ENCODE data around the gene CD81. TPM values are rescaled to one million over a fixed set of nuclear protein-coding genes. Genes with fewer than 3 reads are reported as not detected.

The CD81 gene
- total and polyA plus RNA-seq, 2 experiments from 2014 or later = 67.6 to 434 TPM

DNA sequence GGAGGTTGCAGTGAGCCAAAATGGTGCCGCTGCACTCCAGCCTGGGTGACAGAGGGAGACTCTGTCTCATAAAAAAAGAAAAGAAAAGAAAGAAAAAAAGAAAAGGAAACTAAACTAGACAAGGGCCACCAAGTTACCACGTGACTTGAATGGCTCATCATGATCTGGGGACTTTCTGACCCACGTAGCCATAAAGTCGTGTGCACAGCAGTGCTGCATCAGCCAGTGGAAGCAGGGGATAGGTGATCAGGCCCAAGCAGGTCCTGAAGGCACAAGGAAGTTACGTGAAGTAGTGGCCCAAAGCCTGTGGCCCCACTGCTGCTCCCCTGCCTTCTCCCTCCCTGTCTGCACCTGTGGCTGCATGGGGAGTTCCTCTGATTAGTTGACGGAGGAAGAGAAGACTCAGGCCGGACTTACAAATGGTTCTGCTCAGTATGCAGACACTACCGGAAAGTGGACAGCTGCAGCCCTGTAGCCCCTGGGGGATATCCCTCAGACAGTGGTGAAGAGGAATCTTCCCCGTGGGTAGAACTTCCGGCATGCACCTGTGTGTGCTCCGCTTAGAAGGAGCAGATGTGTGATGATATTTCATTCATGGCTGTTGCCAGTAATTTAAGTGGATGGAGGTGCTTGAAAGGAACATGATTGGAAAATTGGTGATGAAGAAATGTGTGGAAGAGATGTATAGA, 18.2 kb upstream of the CD81 start:
- no peak overlapping the region for H3K4me2 ChIP-seq (ENCODE audit: unreplicated experiment)
- no peaks in the 10 kb centered on the region for H3K9me2 ChIP-seq (ENCODE audit: insufficient read depth)
- H3F3A ChIP-seq (ENCODE audit: insufficient read depth) = no peaks in the 10 kb centered on the region
- H2AFZ ChIP-seq = no peak overlapping the region
- no peaks in the 10 kb centered on the region for H3K36me3 ChIP-seq (ENCODE audit: low read depth)
- no peak for TF ChIP-seq EZH2 (IDR thresholded peaks at IDR 0.05; ENCODE audit: insufficient read depth, poor library complexity, severe bottlenecking)
- TF ChIP-seq EZH2phosphoT487 (IDR thresholded peaks at IDR 0.05; ENCODE audit: insufficient read depth, low read depth) = no peak
- no peaks in the 10 kb centered on the region for H3K9me3 ChIP-seq (ENCODE audit: low read depth)
- in situ Hi-C loops (cut with MboI) = no loop called here
- H3K79me2 ChIP-seq (ENCODE audit: insufficient read depth) = no peaks in the 10 kb centered on the region
- no peak for DNase-seq
- H3K27ac ChIP-seq = no peak overlapping the region
- no peak overlapping the region for H3K9ac ChIP-seq
- H3K27me3 ChIP-seq (replicated peaks; ENCODE audit: insufficient read depth) = no peaks in the 10 kb centered on the region
- H4K20me1 ChIP-seq (ENCODE audit: insufficient read depth) = no peaks in the 10 kb centered on the region
- peaks cover 11% of the 10 kb centered on the region; the same call in 1 of the 2 replicates for H3K4me1 ChIP-seq (ENCODE audit: insufficient read depth)
- 81 to 83% methylated on average over 10 of the region's 11 CpGs for WGBS, 2 experiments (ENCODE audit: low coverage in 1 of 2, low lambda C conversion rate in 2 of 2, missing lambda C conversion rate in 2 of 2)
- no peak overlapping the region for H3K4me3 ChIP-seq

DNA sequence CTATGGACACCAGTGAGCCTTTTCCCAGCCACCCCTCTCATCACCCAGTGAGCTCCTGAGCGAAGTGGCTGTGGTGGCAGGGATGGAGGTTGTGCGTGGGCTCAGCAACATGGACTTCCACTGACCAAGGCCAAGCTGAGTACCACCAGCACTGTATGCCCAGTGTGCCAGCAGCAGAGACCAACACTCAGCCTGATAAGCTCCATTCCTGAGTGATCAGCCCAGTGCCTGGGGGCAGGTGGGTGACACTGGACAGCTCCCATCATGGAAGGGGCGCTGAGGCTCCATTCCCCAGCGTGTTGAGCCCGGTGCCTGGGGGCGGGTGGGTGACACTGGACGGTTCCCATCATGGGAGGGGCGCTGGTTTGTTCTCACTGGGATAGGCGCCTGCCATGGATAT, 17.6 kb upstream of the CD81 start:
- Histone ChIP-seq H3K27me3 (replicated peaks; ENCODE audit: insufficient read depth) (no peaks in the 10 kb centered on the region), H3K4me1 (ENCODE audit: insufficient read depth) (peaks cover 11% of the 10 kb centered on the region; the same call in 1 of the 2 replicates), H3K36me3 (ENCODE audit: low read depth) (no peaks in the 10 kb centered on the region), H3K9me2 (ENCODE audit: insufficient read depth) (no peaks in the 10 kb centered on the region), H3K4me3 (no peak overlapping the region), H3K9ac (no peak overlapping the region), H3K9me3 (ENCODE audit: low read depth) (no peaks in the 10 kb centered on the region), H4K20me1 (ENCODE audit: insufficient read depth) (no peaks in the 10 kb centered on the region), H2AFZ (no peak overlapping the region), H3K27ac (no peak overlapping the region), H3K79me2 (ENCODE audit: insufficient read depth) (no peaks in the 10 kb centered on the region), H3F3A (ENCODE audit: insufficient read depth) (no peaks in the 10 kb centered on the region), H3K4me2 (ENCODE audit: unreplicated experiment) (no peak overlapping the region)
- in situ Hi-C loops (cut with MboI) = no loop called here
- TF ChIP-seq EZH2 (IDR thresholded peaks at IDR 0.05; ENCODE audit: insufficient read depth, poor library complexity, severe bottlenecking) (no peak), EZH2phosphoT487 (IDR thresholded peaks at IDR 0.05; ENCODE audit: insufficient read depth, low read depth) (no peak)
- 87 to 89% methylated on average over 9 of the region's 9 CpGs for WGBS, 2 experiments (ENCODE audit: low coverage in 1 of 2, low lambda C conversion rate in 2 of 2, missing lambda C conversion rate in 2 of 2)
- DNase-seq = no peak

DNA sequence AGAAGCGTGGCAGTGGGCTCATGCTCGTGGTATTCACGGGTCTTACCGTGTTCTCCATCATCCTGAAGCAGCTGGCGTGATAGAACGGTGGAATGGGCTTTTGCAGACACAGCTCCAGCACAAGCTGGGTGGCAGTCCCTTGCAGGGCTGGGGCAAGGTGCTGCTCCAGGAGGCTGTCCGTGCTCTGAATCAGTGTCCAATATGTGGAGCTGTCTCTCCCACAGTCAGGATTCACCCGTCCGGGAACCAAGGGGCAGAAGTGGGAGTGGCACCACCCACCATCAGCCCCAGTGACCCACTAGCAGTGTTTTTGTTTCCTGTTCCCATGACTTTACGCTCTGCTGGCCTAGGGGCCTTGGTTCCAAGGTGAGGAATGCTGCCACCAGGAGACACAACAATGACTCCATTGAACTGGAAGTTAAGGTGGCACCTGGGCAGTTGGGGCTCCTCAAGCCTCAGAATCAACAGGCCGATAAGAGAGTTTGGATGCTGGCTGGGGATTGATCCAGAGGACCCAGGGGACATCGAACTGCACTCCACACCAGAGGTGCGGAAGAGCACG, 16.9 kb upstream of the CD81 start:
- Histone ChIP-seq H3F3A (ENCODE audit: insufficient read depth) (no peaks in the 10 kb centered on the region), H4K20me1 (ENCODE audit: insufficient read depth) (no peaks in the 10 kb centered on the region), H3K27ac (no peak overlapping the region), H3K4me1 (ENCODE audit: insufficient read depth) (peaks cover 6% of the 10 kb centered on the region; the same call in 1 of the 2 replicates), H2AFZ (no peak overlapping the region), H3K9ac (no peak overlapping the region), H3K27me3 (replicated peaks; ENCODE audit: insufficient read depth) (no peaks in the 10 kb centered on the region), H3K9me2 (ENCODE audit: insufficient read depth) (no peaks in the 10 kb centered on the region), H3K9me3 (ENCODE audit: low read depth) (no peaks in the 10 kb centered on the region), H3K4me2 (ENCODE audit: unreplicated experiment) (no peak overlapping the region), H3K79me2 (ENCODE audit: insufficient read depth) (no peaks in the 10 kb centered on the region), H3K4me3 (no peak overlapping the region), H3K36me3 (ENCODE audit: low read depth) (no peaks in the 10 kb centered on the region)
- in situ Hi-C loops (cut with MboI) = no loop called here
- TF ChIP-seq EZH2 (IDR thresholded peaks at IDR 0.05; ENCODE audit: insufficient read depth, poor library complexity, severe bottlenecking) (no peak), EZH2phosphoT487 (IDR thresholded peaks at IDR 0.05; ENCODE audit: insufficient read depth, low read depth) (no peak)
- DNase-seq = no peak
- 78 to 89% methylated on average over 14 of the region's 14 CpGs for WGBS, 2 experiments (ENCODE audit: low coverage in 1 of 2, low lambda C conversion rate in 2 of 2, missing lambda C conversion rate in 2 of 2)

DNA sequence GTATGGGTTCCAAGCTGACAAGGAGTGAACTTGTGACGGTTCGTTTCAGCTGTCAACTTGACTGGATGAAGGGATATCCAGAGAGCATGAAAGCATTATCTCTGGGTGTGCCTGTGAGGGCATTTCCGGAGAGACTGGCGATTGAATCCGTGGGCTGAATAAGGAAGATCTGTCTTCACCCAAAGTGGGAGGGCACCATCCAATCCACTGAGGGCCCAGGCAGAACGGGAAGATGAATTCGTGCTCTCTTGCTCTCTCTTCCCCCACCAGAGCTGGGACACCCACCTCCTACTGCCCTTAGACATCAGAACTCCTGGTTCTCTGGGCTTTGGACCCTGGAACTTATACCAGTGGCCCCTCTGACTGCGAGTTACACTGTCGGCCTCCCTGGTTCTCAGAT, 15.5 kb upstream of the CD81 start:
- no peaks in the 10 kb centered on the region for H3K4me1 ChIP-seq (ENCODE audit: insufficient read depth)
- H3K4me3 ChIP-seq = no peak overlapping the region
- H3K79me2 ChIP-seq (ENCODE audit: insufficient read depth) = no peaks in the 10 kb centered on the region
- no peak overlapping the region for H3K9ac ChIP-seq
- H3K36me3 ChIP-seq (ENCODE audit: low read depth) = no peaks in the 10 kb centered on the region
- H2AFZ ChIP-seq = no peak overlapping the region
- H4K20me1 ChIP-seq (ENCODE audit: insufficient read depth) = no peaks in the 10 kb centered on the region
- no peaks in the 10 kb centered on the region for H3K9me3 ChIP-seq (ENCODE audit: low read depth)
- 76 to 80% methylated on average over 9 of the region's 9 CpGs for WGBS, 2 experiments (ENCODE audit: low coverage in 1 of 2, low lambda C conversion rate in 2 of 2, missing lambda C conversion rate in 2 of 2)
- H3K9me2 ChIP-seq (ENCODE audit: insufficient read depth) = no peaks in the 10 kb centered on the region
- H3K27ac ChIP-seq = no peak overlapping the region
- no peak for DNase-seq
- no peaks in the 10 kb centered on the region for H3K27me3 ChIP-seq (replicated peaks; ENCODE audit: insufficient read depth)
- H3F3A ChIP-seq (ENCODE audit: insufficient read depth) = no peaks in the 10 kb centered on the region
- TF ChIP-seq EZH2 (IDR thresholded peaks at IDR 0.05; ENCODE audit: insufficient read depth, poor library complexity, severe bottlenecking) (no peak), EZH2phosphoT487 (IDR thresholded peaks at IDR 0.05; ENCODE audit: insufficient read depth, low read depth) (no peak)
- in situ Hi-C loops (cut with MboI) = no loop called here
- no peak overlapping the region for H3K4me2 ChIP-seq (ENCODE audit: unreplicated experiment)
